ENCODE results near the gene HLCS. TPM values are rescaled to one million over a fixed set of nuclear protein-coding genes. Genes with fewer than 3 reads are reported as not detected.
A peak's percentile ranks its signal among the peaks of the same experiment; 100 is the strongest.

HLCS gene
- total and polyA plus RNA-seq, 2 of the 8 experiments (the other 6 are each of a cell fraction or from before 2014, with no cell fraction given): 4.7 to 12.2 TPM

DNA sequence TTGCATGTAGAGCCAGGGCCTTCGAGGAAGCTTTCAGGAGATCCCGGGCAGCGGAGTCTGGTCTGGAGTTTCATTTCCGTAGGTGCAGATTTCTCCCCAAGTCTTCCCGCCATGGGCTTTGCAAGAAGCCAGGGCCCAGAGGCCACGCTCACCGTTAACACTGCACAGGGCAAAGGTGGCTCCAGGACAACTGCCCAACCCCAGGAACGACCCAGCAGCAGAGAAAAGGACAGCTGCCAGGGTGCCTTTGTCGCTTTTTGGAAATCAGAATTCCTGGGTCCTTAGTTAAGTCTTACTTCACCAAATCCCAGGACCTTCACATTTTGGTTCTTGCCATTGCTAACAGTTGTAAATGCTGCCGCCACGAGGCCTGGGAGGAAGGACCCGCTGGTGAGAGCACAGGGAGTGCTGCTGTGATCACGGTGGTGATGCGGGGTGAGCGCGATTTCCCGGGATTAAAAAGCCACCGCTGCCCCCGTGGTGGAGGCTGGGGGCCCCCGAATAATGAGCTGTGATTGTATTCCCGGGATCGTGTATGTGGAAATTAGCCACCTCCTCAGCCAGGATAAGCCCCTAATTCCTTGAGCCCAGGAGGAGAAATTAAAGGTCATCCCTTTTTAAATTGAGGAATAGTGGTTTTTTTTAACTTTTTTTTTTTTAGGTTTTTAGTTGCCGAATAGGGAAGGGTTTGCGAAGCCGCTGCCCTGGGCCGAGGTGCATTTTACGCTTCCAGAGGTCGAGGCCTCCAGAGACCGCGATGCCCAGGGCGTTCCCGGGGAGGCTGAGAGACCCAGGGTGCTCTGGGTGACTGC, 259.3 kb downstream of the HLCS start (continued):
- TF ChIP-seq RAD21 (IDR thresholded peaks at IDR 0.05 in 1 of 2, conservative IDR thresholded peaks at IDR 0.05 in 1 of 2; ENCODE audit: low read depth in 2 of 2, low read length in 2 of 2) (peak; percentile 2 to 6; a peak in 1 of 4 replicates), RBBP5 (IDR thresholded peaks at IDR 0.05; ENCODE audit: borderline replicate concordance, low read depth, low read length) (no peak), POLR2A (IDR thresholded peaks at IDR 0.05; ENCODE audit: control extremely low read depth in 1 of 2, low read depth in 2 of 2, low read length in 2 of 2) (no peak), TAF1 (IDR thresholded peaks at IDR 0.05; ENCODE audit: low read depth, low read length) (no peak), EP300 (IDR thresholded peaks at IDR 0.05; ENCODE audit: borderline replicate concordance in 1 of 2, low read depth in 2 of 2, low read length in 2 of 2) (no peak), CBX5 (IDR thresholded peaks at IDR 0.05; ENCODE audit: low read depth, low read length) (no peak), TEAD4 (IDR thresholded peaks at IDR 0.05; ENCODE audit: low read depth, low read length) (no peak), EZH2 (IDR thresholded peaks at IDR 0.05; ENCODE audit: low read depth, low read length, severe bottlenecking) (no peak), KDM5A (IDR thresholded peaks at IDR 0.05; ENCODE audit: low read length) (no peak), HDAC2 (IDR thresholded peaks at IDR 0.05; ENCODE audit: borderline replicate concordance in 1 of 2, low read depth in 2 of 2, low read length in 2 of 2) (no peak), CTBP2 (IDR thresholded peaks at IDR 0.05; ENCODE audit: borderline replicate concordance, insufficient read depth, insufficient read length, low read length) (peak; percentile 56)
- TF ChIP-seq, protein P1, sequence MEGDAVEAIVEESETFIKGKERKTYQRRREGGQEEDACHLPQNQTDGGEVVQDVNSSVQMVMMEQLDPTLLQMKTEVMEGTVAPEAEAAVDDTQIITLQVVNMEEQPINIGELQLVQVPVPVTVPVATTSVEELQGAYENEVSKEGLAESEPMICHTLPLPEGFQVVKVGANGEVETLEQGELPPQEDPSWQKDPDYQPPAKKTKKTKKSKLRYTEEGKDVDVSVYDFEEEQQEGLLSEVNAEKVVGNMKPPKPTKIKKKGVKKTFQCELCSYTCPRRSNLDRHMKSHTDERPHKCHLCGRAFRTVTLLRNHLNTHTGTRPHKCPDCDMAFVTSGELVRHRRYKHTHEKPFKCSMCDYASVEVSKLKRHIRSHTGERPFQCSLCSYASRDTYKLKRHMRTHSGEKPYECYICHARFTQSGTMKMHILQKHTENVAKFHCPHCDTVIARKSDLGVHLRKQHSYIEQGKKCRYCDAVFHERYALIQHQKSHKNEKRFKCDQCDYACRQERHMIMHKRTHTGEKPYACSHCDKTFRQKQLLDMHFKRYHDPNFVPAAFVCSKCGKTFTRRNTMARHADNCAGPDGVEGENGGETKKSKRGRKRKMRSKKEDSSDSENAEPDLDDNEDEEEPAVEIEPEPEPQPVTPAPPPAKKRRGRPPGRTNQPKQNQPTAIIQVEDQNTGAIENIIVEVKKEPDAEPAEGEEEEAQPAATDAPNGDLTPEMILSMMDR (IDR thresholded peaks at IDR 0.05; ENCODE audit: control extremely low read depth in 1 of 3, insufficient read depth in 1 of 3, low read depth in 1 of 3, low read length in 3 of 3): no peak

Data from H1 (cell line).